GM19452 (cell line): Measurements from ENCODE around the gene CPT1B.

Experiments used
- ATAC-seq: cut with Tn5 transposase; IDR thresholded peaks from one replicate; pipeline ENCODE4 v1.9.1; 2021; ENCODE audit not compliant: unreplicated experiment

CPT1B gene

GRCh38 chr22:50571264-50572175, 6.7 kb downstream of the CPT1B start:
- no peak for ATAC-seq

- no peak for ATAC-seq
These were observed 7.4 kb downstream of the CPT1B start for GRCh38 chr22:50570861-50571260.

DNA sequence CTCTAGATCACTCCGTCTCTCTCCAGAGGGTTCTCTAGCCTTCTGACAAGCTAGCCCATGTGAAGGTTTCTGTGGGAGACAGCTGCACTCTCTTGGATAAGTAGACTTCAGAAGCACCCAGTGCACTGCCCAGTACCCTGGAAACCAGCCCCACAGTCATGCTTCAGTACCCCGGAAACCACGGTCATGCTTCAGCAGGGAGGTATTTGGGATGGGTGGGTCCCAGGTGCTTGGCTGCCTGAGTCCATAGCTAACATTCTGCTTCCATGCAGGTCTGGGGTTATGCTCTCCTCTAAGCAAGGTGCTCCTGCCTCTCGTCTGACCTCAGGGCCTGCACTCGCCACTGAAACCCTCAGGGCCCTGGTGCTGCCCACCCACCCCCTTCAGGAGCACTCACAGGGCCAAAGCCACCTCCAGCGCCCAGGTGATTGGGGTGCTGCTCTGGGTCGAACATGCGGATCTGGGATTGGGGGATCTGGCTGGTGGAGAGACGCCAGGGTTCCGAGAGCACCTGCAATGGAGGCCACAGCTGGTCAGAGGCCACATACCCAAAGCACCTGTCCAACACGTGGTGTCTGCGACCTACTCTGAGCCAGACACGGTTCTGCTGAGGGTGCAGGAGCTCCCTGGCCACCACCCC, 8.2 kb downstream of the CPT1B start:
- no peak for ATAC-seq

GRCh38 chr22:50569041-50569459, 9.2 kb downstream of the CPT1B start:
- ATAC-seq = no peak

DNA sequence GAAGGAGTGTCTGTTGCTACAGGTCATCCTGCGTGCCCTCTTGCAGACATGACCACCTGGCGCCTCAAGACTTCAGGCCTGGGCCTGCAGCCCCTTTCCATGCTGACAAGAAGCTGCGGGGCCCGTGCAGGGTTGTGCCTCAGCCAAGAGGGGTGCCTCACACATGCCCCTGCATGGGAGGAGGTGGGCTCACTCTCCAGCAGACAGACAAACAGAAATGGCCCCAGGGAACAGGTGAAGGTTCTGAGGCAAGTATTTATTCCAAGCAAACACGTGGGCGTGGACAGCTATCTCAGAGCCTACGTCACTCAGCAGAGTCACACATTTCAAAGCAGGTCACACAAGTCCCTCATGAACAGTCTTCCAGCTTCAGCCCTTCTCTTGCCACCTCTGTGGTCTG, 9.6 kb downstream of the CPT1B start:
- no peak for ATAC-seq

DNA sequence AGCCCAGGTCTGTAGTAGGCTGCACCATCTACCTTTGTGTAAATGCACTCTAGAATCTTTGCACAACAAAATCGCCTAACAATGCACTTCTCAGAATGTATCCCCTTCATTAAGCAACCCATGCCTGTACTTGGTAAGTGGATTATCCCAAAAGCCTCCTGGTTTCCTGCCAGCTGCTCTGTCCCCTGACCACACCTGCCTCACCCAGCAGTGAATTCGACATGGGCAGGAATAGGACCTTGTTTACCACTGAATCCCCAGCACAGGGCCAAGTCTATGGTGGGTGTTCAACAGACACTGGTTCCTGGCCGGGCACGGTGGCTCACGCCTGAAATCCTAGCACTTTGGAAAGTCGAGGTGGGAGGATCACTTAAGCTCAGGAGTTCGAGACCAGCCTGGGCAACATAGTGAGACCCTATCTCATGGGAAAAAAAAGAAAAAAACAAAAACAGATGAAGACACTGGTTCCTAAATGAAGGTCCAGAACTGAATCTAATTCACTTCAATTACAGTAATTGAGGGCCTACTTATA, 10.4 kb downstream of the CPT1B start:
- ATAC-seq = no peak

DNA sequence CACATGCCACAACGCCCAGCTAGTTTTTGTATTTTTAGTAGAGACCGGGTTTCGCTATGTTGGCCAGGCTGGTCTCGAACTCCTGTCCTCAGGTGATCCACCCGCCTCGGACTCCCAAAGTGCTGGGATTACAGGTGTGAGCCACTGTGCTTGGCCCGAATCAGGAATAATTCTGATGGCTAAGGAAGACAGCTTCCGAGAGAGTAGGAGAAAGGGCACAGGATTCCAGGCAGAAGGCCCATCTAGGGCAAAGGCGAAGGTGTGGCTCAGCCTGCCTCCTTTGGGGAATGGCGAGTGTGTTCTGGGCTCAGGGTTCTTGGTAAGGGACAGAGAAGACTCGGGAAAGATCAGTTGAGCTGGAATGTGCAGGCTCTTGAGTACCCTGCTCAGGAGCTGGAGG, 13.9 kb downstream of the CPT1B start:
- no peak for ATAC-seq

GRCh38 chr22:50563413-50564160, 14.6 kb downstream of the CPT1B start:
- ATAC-seq = no peak

- peak; percentile 93 for ATAC-seq
These were observed 15.5 kb downstream of the CPT1B start, which contains the start of gene SYCE3 for GRCh38 chr22:50562523-50563412. TSS of gene SYCE3 (minus strand) at chr22:50562919. CDS start at chr22:50556405, 6,514 bp downstream.

GRCh38 chr22:50561401-50562358, 16.5 kb downstream of the CPT1B start:
- no peak for ATAC-seq

DNA sequence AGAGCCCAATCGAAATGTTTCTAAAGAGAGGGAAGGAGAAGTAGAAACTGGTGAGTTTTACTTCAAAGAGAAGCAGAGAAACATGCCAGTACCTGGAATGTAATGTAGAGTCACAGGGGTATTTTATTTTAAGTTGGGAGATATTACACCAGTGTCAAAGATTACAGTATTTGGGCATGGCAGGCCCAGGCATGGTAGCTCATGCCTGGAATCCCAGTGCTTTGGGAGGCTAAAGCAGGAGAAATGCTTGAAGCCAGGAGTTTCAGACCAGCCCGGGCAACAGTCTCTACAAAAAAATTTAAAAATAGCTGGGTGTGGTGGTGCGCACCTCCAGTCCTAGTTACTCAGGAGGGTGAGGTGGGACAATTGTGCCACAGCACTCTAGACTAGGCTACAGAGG, 18.2 kb downstream of the CPT1B start:
- no peak for ATAC-seq

GRCh38 chr22:50556703-50557102, 21.5 kb downstream of the CPT1B start:
- no peak for ATAC-seq

- no peak for ATAC-seq
These were observed 24.9 kb downstream of the CPT1B start for GRCh38 chr22:50553310-50553709.

DNA sequence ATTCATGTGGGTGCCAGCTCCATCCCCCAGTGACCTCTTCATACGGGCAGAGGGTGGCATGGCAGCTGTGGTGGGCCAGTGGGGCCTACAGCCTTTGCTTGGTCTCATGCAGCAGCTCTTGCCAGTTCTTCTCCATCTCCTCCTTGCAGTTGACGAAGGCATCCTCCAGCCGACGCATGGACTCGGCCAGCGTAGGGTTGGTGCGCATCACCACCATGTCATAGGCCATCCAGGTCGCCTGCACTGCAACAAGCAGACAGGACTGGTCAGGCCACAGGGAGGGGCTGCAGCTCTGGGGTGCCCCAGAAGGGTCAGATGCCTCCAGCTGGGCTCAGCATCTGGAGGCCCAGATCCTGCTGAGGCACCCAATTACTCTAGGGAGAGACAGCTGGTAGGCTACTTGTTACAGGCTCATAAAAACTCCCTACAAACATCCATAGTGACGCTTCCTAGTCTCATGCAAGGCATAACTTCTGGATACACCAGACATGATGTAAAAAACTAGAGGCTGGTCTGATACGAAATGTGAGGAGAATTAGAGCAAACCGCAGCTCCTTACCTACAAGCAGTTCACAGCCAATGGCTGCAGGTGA, 27.0 kb downstream of the CPT1B start:
- no peak for ATAC-seq

DNA sequence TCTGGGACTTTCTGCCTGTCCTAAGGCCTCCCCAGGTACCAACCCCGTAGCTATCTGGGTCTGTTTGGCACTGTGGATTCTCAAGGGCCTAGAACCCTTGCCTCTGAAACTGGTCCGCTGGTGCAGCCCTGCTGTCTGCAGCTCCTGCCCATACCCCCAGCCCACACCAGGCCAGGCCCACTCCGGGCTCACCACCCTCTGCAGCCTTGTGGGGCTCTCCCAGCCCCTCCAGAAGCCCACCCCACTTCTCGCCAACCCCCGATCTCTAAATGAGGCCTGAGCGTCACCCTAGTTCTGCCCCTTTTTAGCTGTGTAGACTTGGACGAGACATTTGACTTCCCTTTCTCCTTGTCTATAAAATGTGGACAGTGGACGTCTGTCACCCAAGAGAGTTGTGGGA, 27.8 kb downstream of the CPT1B start:
- no peak for ATAC-seq

DNA sequence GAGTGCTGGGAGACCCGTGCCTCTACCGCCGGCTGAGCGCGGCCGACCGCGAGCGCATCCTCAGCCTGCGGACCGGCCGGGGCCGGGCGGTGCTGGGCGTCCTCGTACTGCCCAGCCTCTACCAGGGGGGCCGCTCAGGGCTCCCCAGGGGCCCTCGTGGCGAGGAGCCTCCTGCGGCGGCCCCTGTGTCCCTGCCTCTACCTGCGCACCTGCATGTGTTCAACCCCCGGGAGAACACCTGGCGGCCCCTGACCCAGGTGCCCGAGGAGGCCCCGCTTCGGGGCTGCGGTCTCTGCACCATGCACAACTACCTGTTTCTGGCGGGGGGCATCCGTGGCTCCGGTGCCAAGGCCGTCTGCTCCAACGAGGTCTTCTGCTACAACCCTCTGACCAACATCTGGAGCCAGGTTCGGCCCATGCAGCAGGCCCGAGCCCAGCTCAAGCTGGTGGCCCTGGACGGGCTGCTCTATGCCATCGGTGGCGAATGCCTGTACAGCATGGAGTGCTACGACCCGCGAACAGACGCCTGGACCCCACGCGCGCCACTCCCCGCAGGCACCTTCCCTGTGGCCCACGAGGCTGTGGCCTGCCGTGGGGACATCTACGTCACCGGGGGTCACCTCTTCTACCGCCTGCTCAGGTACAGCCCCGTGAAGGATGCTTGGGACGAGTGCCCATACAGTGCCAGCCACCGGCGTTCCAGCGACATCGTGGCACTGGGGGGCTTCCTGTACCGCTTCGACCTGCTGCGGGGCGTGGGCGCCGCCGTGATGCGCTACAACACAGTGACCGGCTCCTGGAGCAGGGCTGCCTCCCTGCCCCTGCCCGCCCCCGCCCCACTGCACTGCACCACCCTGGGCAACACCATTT, 29.1 kb downstream of the CPT1B start:
- ATAC-seq = no peak

DNA sequence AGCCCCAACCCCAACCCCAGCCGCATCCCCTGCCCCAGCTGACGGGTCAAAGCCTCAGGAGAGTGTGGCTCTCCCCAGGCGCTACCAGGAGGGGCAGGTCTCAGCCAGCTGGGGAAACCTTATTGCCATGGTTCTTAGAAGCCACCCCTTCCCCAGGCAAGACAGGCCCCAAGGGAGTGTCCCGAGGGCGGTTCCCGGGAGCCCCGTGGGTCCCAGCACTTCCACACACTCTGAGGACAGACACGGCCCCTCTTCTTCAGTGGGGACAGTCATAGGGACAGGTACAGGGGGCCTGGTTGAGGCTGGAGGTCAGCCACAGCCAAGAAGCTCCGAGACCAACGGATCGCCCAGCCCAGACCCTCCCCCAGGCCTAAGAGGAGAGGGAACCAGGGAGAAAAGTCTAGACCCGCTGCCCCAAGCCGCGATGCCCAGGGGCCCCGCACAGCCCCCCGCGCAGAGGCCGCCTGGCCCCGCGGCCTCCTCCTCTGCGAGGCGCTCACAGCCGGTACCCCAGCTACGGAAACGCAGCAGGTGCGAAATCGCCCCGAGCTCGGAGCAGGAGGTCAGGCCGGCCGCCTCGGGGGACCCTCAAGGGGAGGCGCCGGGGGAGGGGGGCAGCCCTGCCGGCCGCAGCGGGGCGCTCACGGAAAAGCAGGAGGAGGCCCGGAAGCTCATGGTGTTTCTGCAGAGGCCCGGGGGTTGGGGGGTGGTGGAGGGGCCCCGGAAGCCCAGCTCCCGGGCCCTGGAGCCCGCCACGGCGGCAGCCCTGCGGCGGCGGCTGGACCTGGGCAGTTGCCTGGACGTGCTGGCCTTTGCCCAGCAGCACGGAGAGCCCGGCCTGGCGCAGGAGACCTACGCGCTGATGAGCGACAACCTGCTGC, 29.9 kb downstream of the CPT1B start:
- no peak for ATAC-seq
